ENCODE measurements around the gene BLOC1S4.

Gene BLOC1S4

DNA sequence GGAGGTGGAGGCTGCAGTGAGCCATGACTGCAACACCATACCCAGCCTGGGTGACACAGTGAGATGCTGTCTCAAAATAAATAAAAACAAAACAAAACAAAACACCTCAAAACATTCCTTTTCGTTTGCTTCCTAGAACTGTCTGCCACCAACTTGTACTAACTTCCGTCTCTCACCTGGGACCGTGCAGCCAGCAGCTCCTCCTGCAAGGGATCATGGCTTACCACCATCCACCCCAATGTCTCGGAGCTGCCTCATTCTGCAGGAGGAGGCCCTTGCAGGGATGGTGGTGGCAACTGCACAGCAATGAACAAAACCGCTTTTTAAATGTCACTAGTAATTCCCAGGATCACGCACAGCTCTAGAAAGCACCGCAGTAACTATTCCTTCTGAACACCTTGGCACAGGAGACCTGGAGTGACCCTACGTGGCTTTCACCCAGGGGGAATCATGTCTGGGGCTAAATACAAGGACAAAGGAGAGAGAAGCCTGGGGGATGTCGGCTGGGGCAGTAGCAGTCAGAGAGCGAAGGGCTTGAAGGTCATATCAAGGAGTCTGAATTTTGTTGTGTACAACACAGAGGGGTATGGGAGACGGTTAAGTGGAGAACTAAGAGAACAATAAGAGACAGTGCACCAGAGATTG lies 49.1 kb downstream of the BLOC1S4 start:
- TF ChIP-seq, protein P1, sequence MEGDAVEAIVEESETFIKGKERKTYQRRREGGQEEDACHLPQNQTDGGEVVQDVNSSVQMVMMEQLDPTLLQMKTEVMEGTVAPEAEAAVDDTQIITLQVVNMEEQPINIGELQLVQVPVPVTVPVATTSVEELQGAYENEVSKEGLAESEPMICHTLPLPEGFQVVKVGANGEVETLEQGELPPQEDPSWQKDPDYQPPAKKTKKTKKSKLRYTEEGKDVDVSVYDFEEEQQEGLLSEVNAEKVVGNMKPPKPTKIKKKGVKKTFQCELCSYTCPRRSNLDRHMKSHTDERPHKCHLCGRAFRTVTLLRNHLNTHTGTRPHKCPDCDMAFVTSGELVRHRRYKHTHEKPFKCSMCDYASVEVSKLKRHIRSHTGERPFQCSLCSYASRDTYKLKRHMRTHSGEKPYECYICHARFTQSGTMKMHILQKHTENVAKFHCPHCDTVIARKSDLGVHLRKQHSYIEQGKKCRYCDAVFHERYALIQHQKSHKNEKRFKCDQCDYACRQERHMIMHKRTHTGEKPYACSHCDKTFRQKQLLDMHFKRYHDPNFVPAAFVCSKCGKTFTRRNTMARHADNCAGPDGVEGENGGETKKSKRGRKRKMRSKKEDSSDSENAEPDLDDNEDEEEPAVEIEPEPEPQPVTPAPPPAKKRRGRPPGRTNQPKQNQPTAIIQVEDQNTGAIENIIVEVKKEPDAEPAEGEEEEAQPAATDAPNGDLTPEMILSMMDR (IDR thresholded peaks at IDR 0.05; ENCODE audit: control extremely low read depth, extremely low read depth, low read depth, missing control alignments) = no peak
- ChIA-PET CTCF (no interaction called here), POLR2A (no interaction called here)
- no peak for DNase-seq (ENCODE audit: extremely low spot score)

DNA sequence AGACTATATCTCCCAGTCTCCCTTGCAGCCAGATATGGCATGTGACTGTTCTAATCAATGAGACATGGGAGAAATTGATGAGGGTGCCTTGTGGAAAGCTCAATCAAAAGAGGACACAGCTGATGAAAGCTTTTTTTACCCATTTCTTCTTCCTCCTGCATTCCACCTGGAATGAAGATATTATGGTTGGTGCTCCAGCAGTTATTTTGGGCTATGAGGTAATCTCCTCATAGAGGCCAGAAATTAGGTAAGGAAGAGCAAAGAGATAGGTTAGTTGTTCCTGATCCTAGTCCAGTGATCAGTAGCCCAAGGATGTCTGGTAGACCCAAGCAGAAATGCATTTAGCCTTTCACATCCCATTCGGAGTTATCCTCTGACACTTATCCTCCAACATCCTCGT lies 49.7 kb downstream of the BLOC1S4 start:
- TF ChIP-seq, protein P1 (IDR thresholded peaks at IDR 0.05; ENCODE audit: control extremely low read depth, extremely low read depth, low read depth, missing control alignments) = no peak
- ChIA-PET CTCF (no interaction called here), POLR2A (no interaction called here)
- no peak for DNase-seq (ENCODE audit: extremely low spot score)
